ENCODE results near the gene SPEN. TPM values are rescaled to one million over a fixed set of nuclear protein-coding genes. Genes with fewer than 3 reads are reported as not detected.
A peak's percentile ranks its signal among the peaks of the same experiment; 100 is the strongest.
"Not testable (repeated sequence)": the region's sequence is repeated elsewhere in the genome, so short reads cannot be mapped to it uniquely, and the experiment has no call there.

SPEN gene
- total and polyA plus RNA-seq, 12 donors, result 16.4 to 51.2 (median 30.7) TPM

- Histone ChIP-seq H3K4me1 (replicated peaks in 1 of 2) (peaks cover 7 to 17% of the 10 kb centered on the region in 2 donors), H3K27ac (peak overlapping the region; percentile 96 to 100 (median 99)), H3K9me3 (replicated peaks in 1 of 3) (no peaks in the 10 kb centered on the region), H3K4me3 (peak overlapping the region; percentile 58 to 77 (median 72)), H3K36me3 (replicated peaks in 1 of 2) (no peaks in the 10 kb centered on the region), H3K27me3 (no peaks in the 10 kb centered on the region)
- 0 to 1% (median 0%) methylated on average over 4 to 37 of the region's 37 CpGs for WGBS, 4 donors
- DNase-seq, result no peak
- TF ChIP-seq, protein P1, sequence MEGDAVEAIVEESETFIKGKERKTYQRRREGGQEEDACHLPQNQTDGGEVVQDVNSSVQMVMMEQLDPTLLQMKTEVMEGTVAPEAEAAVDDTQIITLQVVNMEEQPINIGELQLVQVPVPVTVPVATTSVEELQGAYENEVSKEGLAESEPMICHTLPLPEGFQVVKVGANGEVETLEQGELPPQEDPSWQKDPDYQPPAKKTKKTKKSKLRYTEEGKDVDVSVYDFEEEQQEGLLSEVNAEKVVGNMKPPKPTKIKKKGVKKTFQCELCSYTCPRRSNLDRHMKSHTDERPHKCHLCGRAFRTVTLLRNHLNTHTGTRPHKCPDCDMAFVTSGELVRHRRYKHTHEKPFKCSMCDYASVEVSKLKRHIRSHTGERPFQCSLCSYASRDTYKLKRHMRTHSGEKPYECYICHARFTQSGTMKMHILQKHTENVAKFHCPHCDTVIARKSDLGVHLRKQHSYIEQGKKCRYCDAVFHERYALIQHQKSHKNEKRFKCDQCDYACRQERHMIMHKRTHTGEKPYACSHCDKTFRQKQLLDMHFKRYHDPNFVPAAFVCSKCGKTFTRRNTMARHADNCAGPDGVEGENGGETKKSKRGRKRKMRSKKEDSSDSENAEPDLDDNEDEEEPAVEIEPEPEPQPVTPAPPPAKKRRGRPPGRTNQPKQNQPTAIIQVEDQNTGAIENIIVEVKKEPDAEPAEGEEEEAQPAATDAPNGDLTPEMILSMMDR (IDR thresholded peaks at IDR 0.05), result no peak
- TF ChIP-seq POLR2A (IDR thresholded peaks at IDR 0.05), result no peak
- intact Hi-C loops (cut with DNase I), result no loop called here
Observed at GRCh38 chr1:15835205-15835740, 12.2 kb upstream of the SPEN start.

- intact Hi-C loops (cut with DNase I), result no loop called here
- 2 to 6% (median 3%) methylated on average over 35 to 66 of the region's 66 CpGs for WGBS, 4 donors
- no peaks in the 10 kb centered on the region for H3K27me3 ChIP-seq
Observed at GRCh38 chr1:15835741-15836510, 11.6 kb upstream of the SPEN start.

GRCh38 chr1:15836511-15836771 is 11.1 kb upstream of the SPEN start:
- WGBS, 4 donors, result 79 to 87% (median 81%) methylated on average over 13 to 14 of the region's 14 CpGs
- DNase-seq; H3K36me3 ChIP-seq (replicated peaks in 1 of 2); intact Hi-C loops (cut with DNase I); H3K9me3 ChIP-seq (replicated peaks in 1 of 3); H3K27me3 ChIP-seq: not testable (repeated sequence)
- Histone ChIP-seq H3K4me1 (replicated peaks in 1 of 2) (peaks cover 7 to 13% of the 10 kb centered on the region in 2 donors), H3K27ac (peak overlapping the region; percentile 55 to 100 (median 99)), H3K4me3 (peak overlapping the region in 2 of 4 donors; percentile 38 to 61)

More at GRCh38 chr1:15835741-15836510, 11.6 kb upstream of the SPEN start:
- peak; percentile 99 to 100 (median 99) for DNase-seq
- TF ChIP-seq, protein P1 (IDR thresholded peaks at IDR 0.05), result no peak
- peak; percentile 83 to 96 for TF ChIP-seq POLR2A (IDR thresholded peaks at IDR 0.05)
- H3K4me1 ChIP-seq (replicated peaks in 1 of 2), result peaks cover 7 to 14% of the 10 kb centered on the region in 2 donors
- peak overlapping the region in 3 of 4 donors; percentile 68 to 77 (median 76) for H3K4me3 ChIP-seq
- peak overlapping the region; percentile 96 to 100 (median 99) for H3K27ac ChIP-seq
- H3K9me3 ChIP-seq (replicated peaks in 1 of 3), result no peaks in the 10 kb centered on the region
- no peaks in the 10 kb centered on the region for H3K36me3 ChIP-seq (replicated peaks in 1 of 2)

DNA sequence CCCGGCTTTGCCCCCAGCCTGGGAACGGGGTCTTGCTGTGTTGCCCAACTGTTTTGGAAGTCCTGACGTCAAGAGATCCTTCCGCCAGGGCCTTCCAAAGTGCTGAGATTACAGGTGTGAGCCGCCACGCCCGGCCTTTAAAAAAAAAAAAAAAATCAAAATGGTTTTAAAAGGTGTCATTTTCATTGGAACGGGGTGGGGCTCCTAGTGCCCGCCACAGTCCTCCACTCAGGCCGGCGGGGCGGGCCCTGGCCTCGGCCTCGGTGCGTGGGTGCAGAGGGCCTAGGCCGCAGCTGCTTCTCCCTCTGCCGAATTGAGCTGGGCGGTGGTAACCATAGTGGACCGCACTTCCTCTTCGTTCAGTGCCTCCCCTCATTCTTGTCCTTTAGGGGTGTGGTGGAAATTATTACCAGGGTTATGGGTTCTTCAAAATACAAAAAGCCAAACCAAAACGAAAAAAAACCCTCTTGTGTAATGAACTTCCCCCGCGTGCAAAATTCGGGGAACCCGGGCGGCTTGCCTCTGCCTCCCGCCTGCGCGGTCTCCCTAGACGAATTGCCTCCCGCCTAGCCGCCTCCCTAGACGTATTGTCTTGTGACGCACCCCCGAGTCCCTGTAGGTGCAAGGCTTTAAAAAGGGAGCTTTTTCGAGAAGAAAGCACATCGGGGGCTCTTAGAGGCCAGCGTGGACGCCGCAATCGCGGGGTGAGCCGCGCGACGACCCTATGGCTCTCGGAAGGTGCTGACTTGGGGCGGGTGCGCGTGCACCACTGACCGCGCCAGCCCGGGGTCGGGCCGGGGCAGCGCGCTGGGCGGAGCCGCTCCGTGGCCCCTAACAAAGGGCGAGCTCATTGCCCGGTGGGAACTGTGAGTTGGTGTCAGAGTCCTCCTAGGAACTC is 10.5 kb upstream of the SPEN start:
- 48 to 72% (median 54%) methylated on average over 38 to 62 of the region's 62 CpGs for WGBS, 4 donors
- Histone ChIP-seq H3K4me1 (replicated peaks in 1 of 2) (peaks cover 7 to 13% of the 10 kb centered on the region in 2 donors), H3K27ac (peak overlapping the region in 4 of 5 donors; percentile 70 to 100 (median 99)), H3K36me3 (replicated peaks in 1 of 2) (no peaks in the 10 kb centered on the region), H3K4me3 (peak overlapping the region in 1 of 4 donors; percentile 61), H3K27me3 (no peaks in the 10 kb centered on the region), H3K9me3 (replicated peaks in 1 of 3) (no peaks in the 10 kb centered on the region)
- TF ChIP-seq, protein P1 (IDR thresholded peaks at IDR 0.05), result no peak
- TF ChIP-seq POLR2A (IDR thresholded peaks at IDR 0.05), result no peak
- intact Hi-C loops (cut with DNase I), result no loop called here
- DNase-seq, result peak in 6 of 7 donors; percentile 28 to 59 (median 44)
